Liver (tissue), 3 donors: ENCODE measurements around the gene CPT1B.

ENCODE experiments used
- CTCF ChIP-seq: fragments of 150-350 bp; IDR thresholded peaks from 2 replicates; pipeline ENCODE4 v1.5.1; 2017; ENCODE audit warnings: improper control_type of control experiment, low read depth, low read length; ENCODE audit not compliant: missing input control
- EGR1 ChIP-seq, 2 donors: IDR thresholded peaks; 2 replicates each; pipeline ENCODE4 v1.6.1; 2016 to 2018; ENCODE audit warnings: antibody characterized with exemption in 2 of 2, low read depth in 2 of 2
- FOXA1 ChIP-seq: IDR thresholded peaks from 2 replicates; pipeline ENCODE4 v1.6.1; 2016; ENCODE audit warnings: antibody characterized with exemption
- JUND ChIP-seq, 2 donors: IDR thresholded peaks; 2 replicates each; pipeline ENCODE4 v1.6.1; 2016; ENCODE audit warnings: antibody characterized with exemption in 2 of 2
- TF ChIP-seq, protein P1 (sequence below): IDR thresholded peaks from 2 replicates; pipeline ENCODE4 v1.6.1; 2016; ENCODE audit warnings: antibody characterized with exemption, mild to moderate bottlenecking
- donor health status: healthy.
- donor health status: healthy.

- TF ChIP-seq CTCF, result no peak
- TF ChIP-seq, protein P1, sequence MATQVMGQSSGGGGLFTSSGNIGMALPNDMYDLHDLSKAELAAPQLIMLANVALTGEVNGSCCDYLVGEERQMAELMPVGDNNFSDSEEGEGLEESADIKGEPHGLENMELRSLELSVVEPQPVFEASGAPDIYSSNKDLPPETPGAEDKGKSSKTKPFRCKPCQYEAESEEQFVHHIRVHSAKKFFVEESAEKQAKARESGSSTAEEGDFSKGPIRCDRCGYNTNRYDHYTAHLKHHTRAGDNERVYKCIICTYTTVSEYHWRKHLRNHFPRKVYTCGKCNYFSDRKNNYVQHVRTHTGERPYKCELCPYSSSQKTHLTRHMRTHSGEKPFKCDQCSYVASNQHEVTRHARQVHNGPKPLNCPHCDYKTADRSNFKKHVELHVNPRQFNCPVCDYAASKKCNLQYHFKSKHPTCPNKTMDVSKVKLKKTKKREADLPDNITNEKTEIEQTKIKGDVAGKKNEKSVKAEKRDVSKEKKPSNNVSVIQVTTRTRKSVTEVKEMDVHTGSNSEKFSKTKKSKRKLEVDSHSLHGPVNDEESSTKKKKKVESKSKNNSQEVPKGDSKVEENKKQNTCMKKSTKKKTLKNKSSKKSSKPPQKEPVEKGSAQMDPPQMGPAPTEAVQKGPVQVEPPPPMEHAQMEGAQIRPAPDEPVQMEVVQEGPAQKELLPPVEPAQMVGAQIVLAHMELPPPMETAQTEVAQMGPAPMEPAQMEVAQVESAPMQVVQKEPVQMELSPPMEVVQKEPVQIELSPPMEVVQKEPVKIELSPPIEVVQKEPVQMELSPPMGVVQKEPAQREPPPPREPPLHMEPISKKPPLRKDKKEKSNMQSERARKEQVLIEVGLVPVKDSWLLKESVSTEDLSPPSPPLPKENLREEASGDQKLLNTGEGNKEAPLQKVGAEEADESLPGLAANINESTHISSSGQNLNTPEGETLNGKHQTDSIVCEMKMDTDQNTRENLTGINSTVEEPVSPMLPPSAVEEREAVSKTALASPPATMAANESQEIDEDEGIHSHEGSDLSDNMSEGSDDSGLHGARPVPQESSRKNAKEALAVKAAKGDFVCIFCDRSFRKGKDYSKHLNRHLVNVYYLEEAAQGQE, result no peak
- no peak for TF ChIP-seq JUND (IDR thresholded peaks at IDR 0.05)
- no peak for TF ChIP-seq FOXA1
- no peak for TF ChIP-seq EGR1 (IDR thresholded peaks at IDR 0.05; ENCODE audit: low read depth in 2 of 2)
These were observed 3.8 kb upstream of the CPT1B start for GRCh38 chr22:50581950-50582492.
